GM18526 (cell line): ENCODE results near the gene CENPU.
A peak's percentile ranks its signal among the peaks of the same experiment; 100 is the strongest.

Source experiments
- POLR2A ChIP-seq: IDR thresholded peaks from 3 replicates; pipeline ENCODE4 v1.6.1; 2011; ENCODE audit not compliant: insufficient read length; ENCODE audit errors: extremely low read depth

Gene CENPU

DNA sequence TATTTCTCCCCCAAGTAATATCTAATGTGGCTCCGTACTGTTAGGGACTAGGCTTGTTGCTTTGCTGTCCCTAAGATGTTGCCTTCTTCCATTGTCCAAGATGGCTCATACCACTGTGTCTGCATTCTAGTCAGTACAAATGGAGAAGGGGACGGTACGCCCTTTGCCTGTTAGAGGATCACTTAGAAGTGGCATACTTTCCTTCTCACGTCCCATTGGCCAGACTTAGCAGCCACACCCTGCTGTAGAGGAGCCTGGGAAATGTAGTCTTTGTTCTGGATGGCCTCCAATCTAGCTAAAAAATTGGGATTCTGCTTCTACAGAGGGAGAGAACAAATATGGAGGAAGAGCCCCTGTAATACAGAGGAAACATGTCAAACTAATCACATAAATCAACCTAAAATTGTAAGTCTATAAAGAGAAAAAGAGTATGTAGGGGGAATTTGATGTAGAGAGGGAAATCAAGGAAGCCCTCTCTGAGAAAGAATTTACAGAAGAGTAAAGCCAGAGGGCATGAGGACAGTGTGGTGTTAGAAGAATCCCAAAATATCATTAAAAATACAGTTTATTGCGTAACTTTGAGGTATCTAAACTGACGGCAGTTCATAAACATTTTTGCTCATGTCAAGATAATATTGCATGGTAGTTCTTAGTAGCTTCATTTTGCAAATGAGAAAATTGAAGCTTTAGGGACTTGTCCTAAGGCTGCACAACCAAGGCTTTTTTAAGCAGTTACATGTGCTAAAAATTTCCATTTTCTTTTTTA, 69.3 kb downstream of the CENPU start:
- TF ChIP-seq POLR2A, result no peak

DNA sequence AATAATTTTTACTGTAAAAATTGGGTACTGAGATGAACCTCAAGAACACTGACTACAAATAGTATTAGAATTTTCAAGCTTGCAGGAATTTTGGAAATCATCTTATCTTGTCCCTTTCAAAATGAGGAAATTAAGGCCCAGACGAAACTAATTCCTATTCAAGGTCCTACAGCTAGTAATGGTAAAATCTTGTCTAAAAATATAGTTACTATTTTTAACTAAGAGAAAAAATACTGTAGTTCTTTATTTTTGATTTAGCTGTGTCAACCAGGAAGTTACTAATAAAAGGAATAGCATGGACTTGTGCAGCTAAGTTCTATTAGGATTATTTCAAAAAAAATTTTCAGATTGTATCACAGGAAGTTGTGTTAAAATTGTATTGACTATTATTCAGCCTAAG, 71.7 kb downstream of the CENPU start:
- no peak for TF ChIP-seq POLR2A

DNA sequence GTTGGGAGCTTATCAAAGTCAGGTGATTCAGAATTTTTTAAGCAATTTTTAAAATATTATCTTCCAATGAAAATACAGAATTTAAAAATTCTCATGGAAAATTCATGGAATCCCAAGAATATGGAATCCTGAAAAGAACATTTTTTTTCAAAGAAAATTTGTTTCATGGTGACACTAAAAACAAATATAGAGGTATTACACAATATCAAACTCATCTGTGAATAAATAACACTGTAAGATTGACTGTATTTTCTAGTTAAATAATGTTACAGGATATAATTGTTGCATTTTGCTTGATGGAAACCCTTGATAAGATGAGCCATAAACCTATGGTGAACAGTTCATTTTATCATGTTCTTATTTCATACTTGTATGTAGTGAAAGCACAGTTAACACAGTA, 72.9 kb downstream of the CENPU start:
- no peak for TF ChIP-seq POLR2A

- TF ChIP-seq POLR2A, result no peak
Measured at GRCh38 chr4:184657144-184657543, 76.8 kb downstream of the CENPU start.

DNA sequence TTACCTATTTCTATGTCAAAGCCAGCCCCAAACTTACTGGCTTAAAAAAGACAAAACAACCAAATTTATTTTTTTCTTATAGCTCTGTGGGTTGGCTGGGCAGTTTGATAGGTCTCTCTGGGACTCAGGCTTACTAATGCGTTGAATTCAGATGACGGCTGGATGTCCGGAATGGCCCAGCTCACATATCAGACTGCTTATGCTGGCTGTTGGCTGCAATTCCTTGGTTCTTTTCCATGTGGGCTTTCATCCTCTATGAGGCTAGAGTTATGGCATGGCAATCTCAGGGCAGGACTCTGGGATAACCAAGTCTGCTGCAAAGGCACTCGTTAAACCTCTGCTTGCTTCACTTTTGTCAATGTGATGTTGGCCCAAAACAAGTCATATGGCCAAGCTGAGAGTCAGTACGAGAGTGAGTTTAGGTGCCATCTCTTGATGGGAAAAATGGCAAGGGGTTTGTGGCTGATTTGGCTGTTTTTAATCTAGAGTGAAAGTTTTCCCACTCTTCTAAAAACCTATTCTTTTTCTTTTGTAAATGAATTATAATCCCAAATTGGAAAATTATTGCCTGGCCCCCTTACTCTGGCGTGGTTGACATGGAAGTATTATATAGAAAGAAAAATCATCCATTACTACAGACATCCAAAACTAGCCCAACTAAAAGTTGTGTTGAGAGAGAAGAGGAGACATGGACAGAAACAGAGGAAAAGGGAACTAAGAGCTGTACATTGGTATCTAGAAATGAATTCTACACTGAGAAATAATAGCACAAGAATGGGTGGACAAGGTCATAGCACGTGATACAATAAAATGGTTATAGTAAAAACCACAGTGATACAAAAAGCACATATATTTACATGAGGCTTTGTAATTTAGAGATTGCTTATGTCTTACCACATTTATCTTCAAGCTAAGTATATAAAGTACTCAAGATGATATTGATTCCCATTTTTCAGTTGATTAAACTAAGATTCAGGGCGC, 77.7 kb downstream of the CENPU start:
- no peak for TF ChIP-seq POLR2A

GRCh38 chr4:184653650-184654049, 80.2 kb downstream of the CENPU start:
- no peak for TF ChIP-seq POLR2A

- TF ChIP-seq POLR2A, result no peak
Measured at GRCh38 chr4:184651899-184652298, 82.0 kb downstream of the CENPU start.

DNA sequence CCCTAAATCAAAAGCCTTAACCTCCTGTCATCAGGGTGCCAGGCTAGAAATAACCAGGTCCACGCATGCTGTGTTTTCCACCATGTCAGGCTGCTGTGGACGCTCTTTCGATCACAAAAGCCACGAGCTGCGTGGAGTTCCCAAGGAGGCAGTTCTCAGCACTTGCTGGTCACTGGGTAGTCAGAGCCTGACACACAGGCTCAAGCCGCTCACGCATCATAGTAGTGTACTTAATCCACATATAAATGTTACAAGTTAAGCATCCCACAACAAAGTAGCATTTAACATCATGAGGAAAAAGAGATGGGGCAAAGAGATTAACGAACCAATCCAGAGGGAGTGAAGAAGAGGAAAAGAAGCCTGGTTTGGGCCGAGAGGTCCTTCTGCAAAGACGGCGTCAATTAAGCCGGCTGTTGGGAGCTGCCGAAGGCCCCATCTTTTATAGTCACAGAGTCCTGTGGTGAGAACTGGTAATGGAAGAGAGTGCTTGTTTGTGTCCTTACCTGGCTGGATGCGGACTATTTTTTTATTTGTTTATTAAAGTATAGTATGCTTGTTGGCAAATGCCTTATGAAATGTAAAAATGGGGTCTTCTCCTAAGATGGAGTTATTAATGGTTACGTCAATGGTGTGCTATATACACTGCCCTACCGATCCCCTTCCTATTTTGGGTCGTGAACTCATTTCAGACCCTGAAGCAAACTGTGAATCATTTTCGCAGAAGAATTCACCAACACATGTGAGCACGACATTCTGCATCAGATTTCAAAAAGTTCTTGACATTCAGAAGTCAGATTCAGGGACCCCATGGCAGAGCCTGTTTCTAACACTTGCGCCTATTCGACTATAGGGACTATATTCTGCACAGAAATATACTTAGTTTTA, 83.7 kb downstream of the CENPU start:
- no peak for TF ChIP-seq POLR2A

GRCh38 chr4:184649026-184649970, 84.6 kb downstream of the CENPU start, which contains the start of the genes CASP3 and PRIMPOL:
Gene CASP3 (minus strand): TSS chr4:184649447. CDS start chr4:184638453, 10,994 bp downstream.
Gene PRIMPOL (plus strand): TSS chr4:184649738. CDS start chr4:184657141, 7,403 bp downstream.
- peak; percentile 96 for TF ChIP-seq POLR2A

GRCh38 chr4:184648313-184649025, 85.4 kb downstream of the CENPU start:
- no peak for TF ChIP-seq POLR2A

- no peak for TF ChIP-seq POLR2A
Measured at GRCh38 chr4:184648054-184648312, 85.9 kb downstream of the CENPU start.

DNA sequence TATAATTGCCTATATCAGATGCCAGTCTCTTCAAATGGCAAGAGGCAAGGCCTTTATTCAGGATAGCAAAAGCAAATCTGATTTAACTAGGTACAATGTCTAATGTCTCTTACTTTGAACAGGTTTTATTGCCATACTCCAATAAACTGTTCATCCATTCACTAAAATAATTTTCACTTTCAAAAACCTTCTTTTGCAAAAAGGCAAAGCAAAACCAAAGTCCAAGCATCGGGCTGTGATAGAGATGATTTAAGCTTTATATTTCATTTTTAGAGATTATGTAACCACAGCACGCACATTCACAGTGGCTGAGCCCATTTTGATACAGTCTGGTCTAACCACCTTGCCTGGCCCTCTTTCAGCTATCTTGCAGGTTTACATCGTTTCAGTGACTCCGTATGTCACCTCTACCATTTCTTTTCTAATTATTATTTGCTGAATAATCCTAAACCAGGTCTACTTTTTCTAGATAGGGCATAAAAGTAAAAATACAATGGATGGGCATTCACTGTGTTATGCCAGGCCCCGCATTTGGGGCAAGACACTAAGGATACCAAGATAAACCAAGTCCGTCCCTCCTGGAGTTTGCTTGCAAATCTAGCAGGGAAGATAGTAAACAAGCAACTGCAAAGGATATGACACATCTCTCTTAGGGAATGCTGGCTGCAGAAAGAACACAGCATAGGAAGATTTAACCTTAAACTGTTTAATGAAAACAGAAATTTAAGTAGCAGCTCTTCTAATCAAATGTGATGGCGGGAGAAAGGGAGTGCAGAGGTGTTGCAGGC, 86.4 kb downstream of the CENPU start:
- no peak for TF ChIP-seq POLR2A
